HepG2 (cell line): Measurements from ENCODE around the gene TMTC4. TPM values are rescaled to one million over a fixed set of nuclear protein-coding genes. Genes with fewer than 3 reads are reported as not detected.

Experiments
- ATAC-seq: fragments of 200-7000 bp; cut with Tn5 transposase; 3 replicates; pipeline ENCODE4 v1.9.1; 2020; ENCODE audit warnings: mild to moderate bottlenecking, moderate library complexity
- BruUV-seq: library from RNA; stranded (reverse); fragments of 400-500 nt; replicated peaks from 2 replicates; lab custom pipeline; 2021; lab: Mats Ljungman, UMichigan
- CTCF ChIA-PET: fragments of 300-600 bp; formaldehyde crosslinking; extraction: SDS; loops from one replicate; lab custom pipeline; 2021; ENCODE audit warnings: low total read pairs, inconsistent platforms, low intra/inter-chr PET ratio; lab: Yijun Ruan, JAX
- POLR2A ChIA-PET: fragments of 350-600 bp; sonication (Branson Sonifier 250); formaldehyde crosslinking; loops from one replicate; lab custom pipeline; 2020; ENCODE audit warnings: antibody characterized with exemption, inconsistent platforms; lab: Yijun Ruan, JAX
- DNase-seq: peaks from one replicate; pipeline ENCODE4 v3.0.0-alpha.2; 2015; ENCODE audit warnings: low spot score
- FAIRE-seq: peaks from 3 replicates; lab custom pipeline; 2011; peaks lifted over from hg19 to GRCh38; lab: Jason Lieb, UNC
- H2AFZ ChIP-seq: one replicate; pipeline ENCODE4 v1.6.1; 2011; ENCODE audit warnings: low read length, inconsistent platforms
- H3K27ac ChIP-seq: fragments of 300-600 bp; 3 replicates; pipeline ENCODE4 v1.8.0; 2011; ENCODE audit warnings: mixed run types, mild to moderate bottlenecking, mixed read lengths, low read length, inconsistent platforms; ENCODE audit not compliant: insufficient read depth; ENCODE audit errors: extremely low read length
- H3K27me3 ChIP-seq, 2 experiments: fragments of 200-600 bp in 1 of 2; 2 replicates in 1 of 2; 3 replicates in 1 of 2; pipeline versions ENCODE4 v1.6.0 to v1.8.0; 2011; ENCODE audit warnings: low read length in 2 of 2, mild to moderate bottlenecking in 2 of 2, moderate library complexity in 2 of 2, inconsistent platforms in 1 of 2; ENCODE audit not compliant: insufficient read depth in 2 of 2, control insufficient read depth in 1 of 2
- H3K36me3 ChIP-seq, 2 experiments: fragments of 200-600 bp in 1 of 2; replicated peaks in 1 of 2; 2 replicates in 1 of 2; 3 replicates in 1 of 2; pipeline versions ENCODE4 v1.5.1 to v1.8.0; 2011; ENCODE audit warnings: low read length in 2 of 2, inconsistent platforms in 1 of 2; ENCODE audit not compliant: insufficient read depth in 2 of 2, control insufficient read depth in 1 of 2
- H3K4me1 ChIP-seq: 2 replicates; pipeline ENCODE4 v1.5.1; 2012; ENCODE audit warnings: low read length, inconsistent platforms; ENCODE audit not compliant: insufficient read depth
- H3K4me2 ChIP-seq: 2 replicates; pipeline ENCODE4 v1.6.0; 2011; ENCODE audit warnings: low read depth, low read length, inconsistent platforms
- H3K4me3 ChIP-seq, 3 experiments: fragments of 200-600 bp in 1 of 3; sonication (generic), shearing (Covaris generic) in 1 of 3; replicated peaks in 1 of 3; 2 replicates each; pipeline ENCODE4 v1.5.1; 2011 to 2016; ENCODE audit warnings: low read length in 3 of 3, inconsistent platforms in 2 of 3, low read depth in 2 of 3, mild to moderate bottlenecking in 2 of 3, control low read depth in 1 of 3, mixed read lengths in 1 of 3; ENCODE audit not compliant: insufficient read depth in 1 of 3
- H3K79me2 ChIP-seq: one replicate; pipeline ENCODE4 v1.6.1; 2011; ENCODE audit warnings: low read length, inconsistent platforms; ENCODE audit not compliant: insufficient read depth
- H3K9ac ChIP-seq: 2 replicates; pipeline ENCODE4 v1.6.0; 2011; ENCODE audit warnings: mild to moderate bottlenecking, low read depth, low read length, inconsistent platforms; ENCODE audit not compliant: insufficient read depth
- H3K9me3 ChIP-seq: 2 replicates; pipeline ENCODE4 v1.5.1; 2012; ENCODE audit warnings: mild to moderate bottlenecking, low read length
- H4K20me1 ChIP-seq: 2 replicates; pipeline ENCODE4 v1.6.0; 2011; ENCODE audit warnings: inconsistent platforms, mild to moderate bottlenecking, low read length, moderate library complexity; ENCODE audit not compliant: insufficient read depth
- ELF4 ChIP-seq: sonication (generic); formaldehyde crosslinking; IDR thresholded peaks from 2 replicates; pipeline ENCODE4 v1.5.0; 2020; ENCODE audit warnings: missing genetic modification reagents, mild to moderate bottlenecking, moderate library complexity, borderline replicate concordance
- POGZ ChIP-seq: sonication (generic); formaldehyde crosslinking; IDR thresholded peaks from 2 replicates; pipeline ENCODE4 v1.4.0; 2020; ENCODE audit warnings: mild to moderate bottlenecking, missing genetic modification reagents
- ZNF101 ChIP-seq: sonication (generic); formaldehyde crosslinking; IDR thresholded peaks from 2 replicates; pipeline ENCODE4 v1.4.0; 2020; ENCODE audit warnings: mild to moderate bottlenecking, low read depth, missing genetic modification reagents, borderline replicate concordance
- ZNF446 ChIP-seq: sonication (generic); formaldehyde crosslinking; IDR thresholded peaks from 2 replicates; pipeline ENCODE4 v1.5.0; 2020; ENCODE audit warnings: mild to moderate bottlenecking, missing genetic modification reagents
- ZNF460 ChIP-seq: sonication (generic); formaldehyde crosslinking; IDR thresholded peaks from 2 replicates; pipeline ENCODE4 v1.5.1; 2020; ENCODE audit warnings: missing genetic modification reagents, mild to moderate bottlenecking, borderline replicate concordance
- ZNF552 ChIP-seq: sonication (generic); formaldehyde crosslinking; IDR thresholded peaks from 2 replicates; pipeline ENCODE4 v1.9.0; 2022; ENCODE audit warnings: missing genetic modification reagents, mild to moderate bottlenecking, borderline replicate concordance
- ZNF577 ChIP-seq: sonication (generic); formaldehyde crosslinking; IDR thresholded peaks from 2 replicates; pipeline ENCODE4 v1.4.0; 2020; ENCODE audit warnings: mild to moderate bottlenecking, low read depth, missing genetic modification reagents, borderline replicate concordance
- WGBS: methylation state at CpG from one replicate; pipeline ENCODE4 v1.1.6; 2017; ENCODE audit warnings: low lambda C conversion rate; 5-methylcytosine and 5-hydroxymethylcytosine counted together
- in situ Hi-C: cut with HindIII; loops from 2 replicates; pipeline ENCODE4 v1.10.0; 2017; ENCODE audit warnings: low pct_unique_long_range_greater_than_20kb; ENCODE audit not compliant: extremely low pct_ligation_motif_present
- intact Hi-C: fragments of 100-400 bp; cut with micrococcal nuclease; formaldehyde crosslinking; loops from one replicate; pipeline ENCODE4 v1.10.0; 2022; ENCODE audit not compliant: unreplicated experiment
- polyA plus RNA-seq, 8 experiments: library from polyadenylated mRNA; depleted of rRNA in 3 of 8; stranded (reverse) in 7 of 8; unstranded in 1 of 8; fragments of >200 nt; fragmentation: Illumina TruSeq in 4 of 8; extraction: Trizol in 4 of 8; gene quantifications; 2 replicates each; pipeline versions ENCODE4 v1.2.1 to v1.2.3, GENCODE V29; 2011 to 2016; ENCODE audit warnings: low read depth in 4 of 8, missing spikeins in 1 of 8, mixed read lengths in 1 of 8; ENCODE audit not compliant: insufficient read depth in 1 of 8
- total RNA-seq, 5 experiments: library from RNA; depleted of rRNA; stranded (reverse); fragments of >200 nt; fragmentation: Illumina TruSeq; extraction: Trizol; gene quantifications; 2 replicates each; pipeline ENCODE4 v1.2.3, GENCODE V29; 2016; ENCODE audit warnings: low read depth in 1 of 5
- TF ChIP-seq, protein P1 (sequence below): sonication (generic); formaldehyde crosslinking; IDR thresholded peaks from 2 replicates; pipeline ENCODE4 v1.8.0; 2022; ENCODE audit warnings: mild to moderate bottlenecking, missing genetic modification reagents

The TMTC4 gene
- total and polyA plus RNA-seq, 2 of the 13 experiments (the other 11 are each of a cell fraction or from before 2014, with no cell fraction given) = 16.0 to 22.6 TPM

DNA sequence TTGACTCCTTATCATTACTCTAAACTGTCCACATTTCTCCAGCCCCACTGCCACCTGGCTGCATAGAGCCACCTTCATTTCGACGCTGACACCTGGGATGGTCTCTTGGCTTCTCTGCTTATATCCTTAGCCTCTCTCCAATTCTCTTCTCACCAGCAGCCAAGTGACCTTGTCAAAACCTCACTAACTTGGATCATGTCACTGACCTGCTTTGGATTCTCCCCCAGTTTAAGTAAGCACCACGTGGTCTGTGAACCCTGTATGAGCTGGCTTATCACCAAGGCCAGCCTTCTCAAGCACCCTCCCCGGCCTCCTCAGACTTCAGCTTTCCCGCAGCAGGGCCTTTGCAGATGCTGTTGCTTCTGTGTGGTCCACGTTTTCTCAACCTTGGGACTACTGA, 73.7 kb downstream of the TMTC4 start:
- 60% methylated on average over 6 of the region's 6 CpGs for WGBS
- no peaks in the 10 kb centered on the region for H4K20me1 ChIP-seq
- no peaks in the 10 kb centered on the region for H3K9me3 ChIP-seq
- H3K79me2 ChIP-seq = no peaks in the 10 kb centered on the region
- TF ChIP-seq ZNF460 (CRISPR knock-in tag) (no peak), ELF4 (CRISPR knock-in tag) (no peak), ZNF577 (CRISPR knock-in tag) (no peak), POGZ (CRISPR knock-in tag) (no peak), ZNF552 (CRISPR knock-in tag) (no peak), ZNF101 (CRISPR knock-in tag) (no peak), ZNF446 (CRISPR knock-in tag) (no peak)
- TF ChIP-seq, protein P1, sequence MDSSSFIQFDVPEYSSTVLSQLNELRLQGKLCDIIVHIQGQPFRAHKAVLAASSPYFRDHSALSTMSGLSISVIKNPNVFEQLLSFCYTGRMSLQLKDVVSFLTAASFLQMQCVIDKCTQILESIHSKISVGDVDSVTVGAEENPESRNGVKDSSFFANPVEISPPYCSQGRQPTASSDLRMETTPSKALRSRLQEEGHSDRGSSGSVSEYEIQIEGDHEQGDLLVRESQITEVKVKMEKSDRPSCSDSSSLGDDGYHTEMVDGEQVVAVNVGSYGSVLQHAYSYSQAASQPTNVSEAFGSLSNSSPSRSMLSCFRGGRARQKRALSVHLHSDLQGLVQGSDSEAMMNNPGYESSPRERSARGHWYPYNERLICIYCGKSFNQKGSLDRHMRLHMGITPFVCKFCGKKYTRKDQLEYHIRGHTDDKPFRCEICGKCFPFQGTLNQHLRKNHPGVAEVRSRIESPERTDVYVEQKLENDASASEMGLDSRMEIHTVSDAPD (CRISPR knock-in tag) = no peak
- H3K4me3 ChIP-seq = no peak overlapping the region
- no peaks in the 10 kb centered on the region for H3K4me1 ChIP-seq
- no peak overlapping the region for H3K27ac ChIP-seq
- intact Hi-C loops (no loop called here), in situ Hi-C loops (no loop called here)
- BruUV-seq = no TSS peak
- DNase-seq (no peak), ATAC-seq (no peak; the same call in 2 of the 3 replicates), FAIRE-seq (no peak)
- H3K27me3 ChIP-seq = no peaks in the 10 kb centered on the region
- CTCF ChIA-PET = no interaction called here
- H3K36me3 ChIP-seq = peaks cover 0 to 1% of the 10 kb centered on the region in 2 experiments; a peak in 1 of 5 replicates
- POLR2A ChIA-PET = no interaction called here
- H3K4me2 ChIP-seq = no peak overlapping the region
- no peak overlapping the region for H2AFZ ChIP-seq
- no peak overlapping the region for H3K9ac ChIP-seq
